GM12891 (cell line): Measurements from ENCODE around the gene NCAN.

ENCODE experiments used
- DNase-seq: peaks from one replicate; pipeline ENCODE4 v3.0.0; 2011; ENCODE audit warnings: low spot score; ENCODE audit not compliant: insufficient read length
- FAIRE-seq: peaks from 2 replicates; lab custom pipeline; 2011; peaks lifted over from hg19 to GRCh38; lab: Jason Lieb, UNC
- PAX5 ChIP-seq: IDR thresholded peaks from 2 replicates; pipeline ENCODE4 v1.6.1; 2011; ENCODE audit warnings: low read length, moderate library complexity, mild to moderate bottlenecking; ENCODE audit not compliant: insufficient read depth, severe bottlenecking
- POLR2A ChIP-seq: IDR thresholded peaks from 2 replicates; pipeline ENCODE4 v1.6.1; 2011; ENCODE audit warnings: low read depth, low read length, control low read depth
- POLR2AphosphoS5 ChIP-seq: IDR thresholded peaks from 2 replicates; pipeline ENCODE4 v1.6.1; 2011; ENCODE audit warnings: low read depth, low read length, control low read depth
- POU2F2 ChIP-seq: IDR thresholded peaks from 2 replicates; pipeline ENCODE4 v1.6.1; 2011; ENCODE audit warnings: low read depth, mild to moderate bottlenecking, control low read depth, low read length, moderate library complexity
- SPI1 ChIP-seq: IDR thresholded peaks from 2 replicates; pipeline ENCODE4 v1.6.1; 2011; ENCODE audit warnings: low read depth, low read length, control low read depth
- TAF1 ChIP-seq: IDR thresholded peaks from 2 replicates; pipeline ENCODE4 v1.6.1; 2011; ENCODE audit warnings: low read depth, low read length, control low read depth

NCAN gene

GRCh38 chr19:19224150-19224851 lies 12.5 kb downstream of the NCAN start:
- TF ChIP-seq TAF1 (no peak), POLR2AphosphoS5 (no peak), SPI1 (no peak), POU2F2 (no peak), PAX5 (no peak), POLR2A (no peak)
- DNase-seq (no peak), FAIRE-seq (no peak)

DNA sequence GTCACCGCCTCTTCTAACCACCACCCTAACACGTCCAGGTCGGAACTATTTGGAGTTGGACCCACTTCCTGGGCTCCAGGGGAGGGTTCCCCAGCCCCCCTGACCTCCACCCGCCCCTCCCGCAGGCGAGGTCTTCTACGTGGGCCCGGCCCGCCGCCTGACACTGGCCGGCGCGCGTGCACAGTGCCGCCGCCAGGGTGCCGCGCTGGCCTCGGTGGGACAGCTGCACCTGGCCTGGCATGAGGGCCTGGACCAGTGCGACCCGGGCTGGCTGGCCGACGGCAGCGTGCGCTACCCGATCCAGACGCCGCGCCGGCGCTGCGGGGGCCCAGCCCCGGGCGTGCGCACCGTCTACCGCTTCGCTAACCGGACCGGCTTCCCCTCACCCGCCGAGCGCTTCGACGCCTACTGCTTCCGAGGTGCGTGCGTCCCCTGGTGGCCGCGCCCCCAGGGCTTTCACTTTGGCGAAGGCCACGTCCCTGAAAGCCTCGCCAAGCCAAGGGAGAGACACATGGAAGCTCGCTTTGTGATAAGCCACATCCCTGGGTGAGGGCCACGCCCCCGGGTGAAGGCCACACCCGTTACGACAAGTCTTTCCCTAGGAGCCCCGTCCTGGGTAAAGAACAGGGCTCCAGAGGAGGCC lies 13.2 kb downstream of the NCAN start:
- DNase-seq (peak; percentile 94), FAIRE-seq (peak; percentile 91)
- no peak for TF ChIP-seq SPI1
- TF ChIP-seq POLR2AphosphoS5, result no peak
- no peak for TF ChIP-seq PAX5
- TF ChIP-seq TAF1, result no peak
- no peak for TF ChIP-seq POLR2A
- no peak for TF ChIP-seq POU2F2

- TF ChIP-seq POLR2A, result no peak
- TF ChIP-seq SPI1, result no peak
- TF ChIP-seq POLR2AphosphoS5, result no peak
- TF ChIP-seq PAX5, result no peak
- TF ChIP-seq POU2F2, result no peak
- no peak for TF ChIP-seq TAF1
- no peak for DNase-seq
- FAIRE-seq, result no peak
These were observed 14.4 kb downstream of the NCAN start for GRCh38 chr19:19226204-19226603.

GRCh38 chr19:19226663-19227062 lies 14.9 kb downstream of the NCAN start:
- FAIRE-seq (no peak), DNase-seq (no peak)
- TF ChIP-seq TAF1 (no peak), SPI1 (no peak), POLR2AphosphoS5 (no peak), POLR2A (no peak), PAX5 (no peak)

DNA sequence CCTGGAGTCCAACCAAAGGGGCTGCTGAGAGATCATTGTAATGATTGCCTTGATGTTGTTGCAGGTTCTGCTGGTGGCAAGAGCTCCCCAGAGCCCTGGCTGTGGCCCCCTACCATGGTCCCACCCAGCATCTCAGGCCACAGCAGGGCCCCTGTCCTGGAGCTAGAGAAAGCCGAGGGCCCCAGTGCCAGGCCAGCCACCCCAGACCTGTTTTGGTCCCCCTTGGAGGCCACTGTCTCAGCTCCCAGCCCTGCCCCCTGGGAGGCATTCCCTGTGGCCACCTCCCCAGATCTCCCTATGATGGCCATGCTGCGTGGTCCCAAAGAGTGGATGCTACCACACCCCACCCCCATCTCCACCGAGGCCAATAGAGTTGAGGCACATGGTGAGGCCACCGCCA lies 15.5 kb downstream of the NCAN start:
- no peak for FAIRE-seq
- TF ChIP-seq POLR2AphosphoS5 (no peak), POU2F2 (no peak)
- DNase-seq, result no peak

DNA sequence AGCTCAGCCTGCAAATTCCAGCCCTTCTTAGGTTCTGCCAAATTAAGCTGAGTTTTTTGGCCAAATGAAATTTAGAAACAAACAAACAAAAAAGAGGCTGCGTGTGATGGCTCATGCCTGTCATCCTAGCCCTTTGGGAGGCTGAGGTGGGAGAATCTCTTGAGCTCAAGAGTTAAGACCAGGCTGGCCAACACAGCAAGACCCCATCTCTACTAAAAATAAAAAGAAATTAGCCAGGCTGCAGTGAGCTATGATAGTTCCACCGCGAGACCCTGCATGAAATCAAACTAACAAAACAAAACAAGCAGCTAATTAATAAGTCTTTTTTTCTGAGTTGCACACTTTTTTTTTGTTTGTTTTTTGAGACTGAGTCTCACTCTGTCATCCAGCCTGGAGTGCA lies 17.9 kb downstream of the NCAN start:
- DNase-seq, result no peak
- FAIRE-seq, result no peak
- TF ChIP-seq SPI1 (no peak), PAX5 (no peak), POLR2AphosphoS5 (no peak), TAF1 (no peak), POU2F2 (no peak), POLR2A (no peak)

- TF ChIP-seq PAX5 (no peak), TAF1 (no peak), POU2F2 (no peak), SPI1 (no peak), POLR2A (no peak), POLR2AphosphoS5 (no peak)
- FAIRE-seq, result no peak
- DNase-seq, result no peak
These were observed 19.2 kb downstream of the NCAN start for GRCh38 chr19:19230999-19231398.

DNA sequence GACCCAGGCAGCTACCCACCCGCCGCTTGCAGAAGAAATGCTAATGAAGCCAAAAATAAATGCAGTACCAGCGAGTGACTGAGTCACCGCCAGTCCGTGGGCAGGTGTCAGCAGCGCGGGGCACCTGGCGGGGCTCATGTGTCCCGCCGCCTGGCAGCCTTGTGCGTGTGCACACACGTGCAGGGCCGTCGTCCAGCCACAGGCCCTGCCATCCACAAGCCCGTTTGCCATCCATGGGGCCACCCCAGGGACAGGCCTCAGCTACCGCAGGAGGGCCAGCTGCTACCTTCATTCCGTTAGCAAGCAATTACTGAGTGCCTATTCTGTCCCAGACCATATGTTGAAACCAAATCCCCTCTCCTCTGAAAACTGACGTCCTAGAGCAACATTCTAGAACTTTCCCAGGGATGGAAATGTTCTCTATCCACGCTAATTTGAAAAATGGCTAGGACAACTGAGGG lies 20.5 kb downstream of the NCAN start:
- no peak for DNase-seq
- TF ChIP-seq PAX5, result no peak
- FAIRE-seq, result no peak

GRCh38 chr19:19234220-19234816 lies 22.6 kb downstream of the NCAN start:
- DNase-seq (no peak), FAIRE-seq (no peak)
- no peak for TF ChIP-seq SPI1
- no peak for TF ChIP-seq TAF1
- no peak for TF ChIP-seq POLR2A
- TF ChIP-seq POLR2AphosphoS5, result no peak
- TF ChIP-seq POU2F2, result no peak
- TF ChIP-seq PAX5, result no peak
